ENCODE data around the gene SYK. TPM values are rescaled to one million over a fixed set of nuclear protein-coding genes. Genes with fewer than 3 reads are reported as not detected.

Gene SYK
- total RNA-seq, 1 donor from 2014 or later: 7.4 TPM

DNA sequence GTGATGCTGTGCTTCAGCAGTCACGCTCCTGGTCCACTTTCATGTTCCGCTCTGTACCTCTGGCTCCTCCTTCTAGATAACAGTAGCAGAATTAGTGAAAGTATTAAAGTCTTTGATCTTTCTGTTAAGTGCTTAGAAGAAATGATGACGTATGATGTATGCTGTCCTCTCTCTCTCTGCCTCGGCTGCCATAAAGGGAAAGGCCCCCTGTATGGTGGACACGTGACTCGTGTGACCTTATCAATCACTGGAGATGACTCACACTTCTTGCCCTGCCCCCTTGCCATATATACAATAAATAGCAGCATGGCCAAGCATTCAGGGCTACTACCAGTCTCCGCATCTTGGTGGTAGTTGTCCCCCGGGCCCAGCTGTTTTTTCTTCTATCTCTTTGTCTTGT lies 100.3 kb downstream of the SYK start:
- Mint-ChIP-seq H3K36me3 (ENCODE audit: insufficient read depth) (peaks cover 1% of the 10 kb centered on the region), H3K4me3 (ENCODE audit: low read depth) (no peak overlapping the region), H3K27ac (no peak overlapping the region), H3K27me3 (peaks cover 3% of the 10 kb centered on the region), H3K4me1 (ENCODE audit: low read depth) (no peaks in the 10 kb centered on the region), H3K9me3 (ENCODE audit: low read depth) (peaks cover 12% of the 10 kb centered on the region)
- no peak for DNase-seq (ENCODE audit: low spot score, unreplicated experiment)
- TF ChIP-seq, protein P1, sequence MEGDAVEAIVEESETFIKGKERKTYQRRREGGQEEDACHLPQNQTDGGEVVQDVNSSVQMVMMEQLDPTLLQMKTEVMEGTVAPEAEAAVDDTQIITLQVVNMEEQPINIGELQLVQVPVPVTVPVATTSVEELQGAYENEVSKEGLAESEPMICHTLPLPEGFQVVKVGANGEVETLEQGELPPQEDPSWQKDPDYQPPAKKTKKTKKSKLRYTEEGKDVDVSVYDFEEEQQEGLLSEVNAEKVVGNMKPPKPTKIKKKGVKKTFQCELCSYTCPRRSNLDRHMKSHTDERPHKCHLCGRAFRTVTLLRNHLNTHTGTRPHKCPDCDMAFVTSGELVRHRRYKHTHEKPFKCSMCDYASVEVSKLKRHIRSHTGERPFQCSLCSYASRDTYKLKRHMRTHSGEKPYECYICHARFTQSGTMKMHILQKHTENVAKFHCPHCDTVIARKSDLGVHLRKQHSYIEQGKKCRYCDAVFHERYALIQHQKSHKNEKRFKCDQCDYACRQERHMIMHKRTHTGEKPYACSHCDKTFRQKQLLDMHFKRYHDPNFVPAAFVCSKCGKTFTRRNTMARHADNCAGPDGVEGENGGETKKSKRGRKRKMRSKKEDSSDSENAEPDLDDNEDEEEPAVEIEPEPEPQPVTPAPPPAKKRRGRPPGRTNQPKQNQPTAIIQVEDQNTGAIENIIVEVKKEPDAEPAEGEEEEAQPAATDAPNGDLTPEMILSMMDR (IDR thresholded peaks at IDR 0.05; ENCODE audit: unreplicated experiment): no peak

DNA sequence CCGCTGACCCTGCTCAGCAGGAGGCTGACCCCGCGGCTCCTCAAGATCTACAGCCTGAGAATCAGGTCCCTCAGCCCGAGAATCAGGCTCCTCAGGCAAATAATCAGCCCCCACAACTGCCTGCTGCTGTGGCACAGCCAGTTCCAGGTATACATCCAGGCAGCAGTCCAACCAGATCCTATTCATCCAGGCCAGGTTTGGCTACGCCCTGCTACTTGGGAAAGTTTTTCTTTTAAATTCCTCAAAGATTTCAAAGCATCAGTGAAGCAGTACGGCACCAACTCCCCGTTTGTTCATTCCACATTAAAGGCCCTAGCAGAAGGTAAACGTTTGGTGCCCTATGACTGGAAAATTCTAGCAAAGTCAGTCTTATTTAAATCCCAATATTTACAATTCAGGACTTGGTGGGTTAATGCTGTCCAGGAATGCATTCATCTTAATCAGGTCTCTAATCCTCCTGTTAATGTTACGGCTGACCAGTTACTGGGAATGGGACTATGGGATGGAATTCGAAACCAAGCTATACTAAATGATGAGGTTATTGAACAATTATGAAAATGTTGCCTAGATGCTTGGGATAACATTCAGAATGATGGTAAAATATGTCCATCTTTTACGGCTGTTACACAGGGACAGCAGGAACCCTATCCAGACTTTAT lies 102.3 kb downstream of the SYK start:
- peaks cover 1% of the 10 kb centered on the region for H3K36me3 Mint-ChIP-seq (ENCODE audit: insufficient read depth)
- no peak overlapping the region for H3K4me3 Mint-ChIP-seq (ENCODE audit: low read depth)
- peaks cover 12% of the 10 kb centered on the region for H3K9me3 Mint-ChIP-seq (ENCODE audit: low read depth)
- TF ChIP-seq, protein P1 (IDR thresholded peaks at IDR 0.05; ENCODE audit: unreplicated experiment): no peak
- no peak overlapping the region for H3K27ac Mint-ChIP-seq
- no peaks in the 10 kb centered on the region for H3K27me3 Mint-ChIP-seq
- no peaks in the 10 kb centered on the region for H3K4me1 Mint-ChIP-seq (ENCODE audit: low read depth)
- no peak for DNase-seq (ENCODE audit: low spot score, unreplicated experiment)

DNA sequence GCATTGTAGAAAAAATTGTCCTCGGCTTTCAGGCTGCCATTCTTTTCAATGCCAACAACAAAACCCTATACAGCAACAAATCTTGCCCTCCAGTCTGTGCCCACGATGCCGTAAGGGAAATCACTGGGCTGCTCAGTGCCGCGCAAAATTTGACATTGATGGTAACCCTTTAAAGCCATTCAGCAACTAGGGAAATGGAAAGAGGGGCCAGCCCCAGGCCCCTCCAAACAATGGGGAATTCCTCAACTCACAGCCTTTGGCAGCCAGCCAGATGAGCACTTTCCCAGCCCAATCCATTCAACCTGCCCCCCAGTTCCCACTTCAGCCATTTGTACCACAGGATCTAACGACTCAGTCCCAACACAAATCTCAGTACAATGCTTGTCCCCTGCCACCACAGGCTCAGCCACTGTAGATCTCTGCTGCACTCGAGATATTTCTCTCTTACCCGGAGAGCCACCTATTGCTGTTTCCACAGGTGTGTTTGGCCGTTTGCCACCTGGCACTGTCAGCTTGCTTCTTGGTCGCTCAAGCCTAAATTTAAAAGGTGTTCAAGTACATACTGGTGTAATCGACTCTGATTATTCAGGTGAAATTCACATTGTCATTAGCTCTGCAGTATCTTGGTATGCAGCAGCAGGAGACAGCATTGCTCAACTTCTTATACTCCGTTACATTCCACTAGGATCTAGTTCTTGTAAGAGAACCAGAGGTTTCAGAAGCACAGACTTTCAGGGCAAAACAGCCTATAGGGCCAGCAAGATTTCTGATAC lies 103.3 kb downstream of the SYK start:
- Mint-ChIP-seq H3K36me3 (ENCODE audit: insufficient read depth) (peaks cover 1% of the 10 kb centered on the region), H3K4me3 (ENCODE audit: low read depth) (no peak overlapping the region), H3K27ac (no peak overlapping the region), H3K9me3 (ENCODE audit: low read depth) (peaks cover 12% of the 10 kb centered on the region), H3K27me3 (no peaks in the 10 kb centered on the region), H3K4me1 (ENCODE audit: low read depth) (no peaks in the 10 kb centered on the region)
- DNase-seq (ENCODE audit: low spot score, unreplicated experiment): no peak
- TF ChIP-seq, protein P1 (IDR thresholded peaks at IDR 0.05; ENCODE audit: unreplicated experiment): no peak

DNA sequence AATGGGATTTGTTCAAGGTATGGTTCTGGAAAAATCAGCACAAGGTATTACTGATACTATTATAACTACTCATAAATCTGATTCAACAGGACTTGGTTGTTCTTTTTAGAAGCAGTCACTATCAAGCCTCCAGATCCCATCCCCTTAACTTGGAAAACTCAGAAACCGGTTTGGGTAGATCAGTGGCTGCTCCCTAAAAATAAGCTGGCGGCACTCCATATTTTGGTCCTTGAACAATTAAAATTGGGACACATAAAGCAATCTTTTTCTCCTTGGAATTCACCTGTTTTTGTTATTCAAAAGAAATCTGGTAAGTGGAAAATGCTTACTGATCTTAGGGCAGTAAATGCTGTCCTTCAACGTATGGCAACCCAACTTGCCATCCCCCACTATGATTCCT lies 104.2 kb downstream of the SYK start:
- peaks cover 3% of the 10 kb centered on the region for H3K27me3 Mint-ChIP-seq
- peaks cover 12% of the 10 kb centered on the region for H3K9me3 Mint-ChIP-seq (ENCODE audit: low read depth)
- H3K4me1 Mint-ChIP-seq (ENCODE audit: low read depth): no peaks in the 10 kb centered on the region
- no peak for DNase-seq (ENCODE audit: low spot score, unreplicated experiment)
- H3K36me3 Mint-ChIP-seq (ENCODE audit: insufficient read depth): peaks cover 1% of the 10 kb centered on the region
- H3K4me3 Mint-ChIP-seq (ENCODE audit: low read depth): no peak overlapping the region
- H3K27ac Mint-ChIP-seq: no peak overlapping the region
- TF ChIP-seq, protein P1 (IDR thresholded peaks at IDR 0.05; ENCODE audit: unreplicated experiment): no peak

DNA sequence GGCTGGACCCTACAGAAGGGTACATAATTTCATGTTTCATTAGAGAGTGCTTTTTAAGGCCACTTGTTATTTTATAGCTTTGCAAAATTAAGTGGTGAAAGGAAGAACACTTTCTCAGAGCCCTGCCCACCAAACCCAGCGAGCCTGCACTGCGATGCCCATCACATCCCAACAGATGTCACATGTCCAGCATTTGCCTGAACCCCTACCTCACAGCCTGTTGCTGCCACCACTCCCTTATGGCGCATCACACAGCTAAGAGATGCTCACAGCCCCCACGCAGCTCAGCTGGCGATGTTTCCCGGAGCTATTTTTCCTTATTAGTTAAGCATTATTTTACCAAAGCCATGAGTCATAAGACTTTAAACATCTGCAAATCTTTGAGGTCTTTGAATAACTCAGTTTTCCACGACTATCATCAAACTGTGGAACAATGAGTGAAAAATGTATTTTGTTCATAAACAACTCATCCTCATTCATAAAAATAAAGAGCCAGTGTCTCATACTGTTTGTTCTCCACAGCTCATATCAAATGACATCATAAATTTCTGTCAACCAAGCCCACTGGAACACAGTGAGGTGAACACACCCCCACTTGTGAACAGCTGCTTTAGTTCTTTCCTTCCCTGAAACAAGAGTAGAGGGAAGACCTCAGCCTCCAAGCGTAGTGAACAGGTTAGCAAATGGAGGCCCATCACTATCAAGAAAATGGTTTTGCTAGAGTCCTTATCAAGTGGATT lies 104.9 kb downstream of the SYK start:
- Mint-ChIP-seq H3K4me1 (ENCODE audit: low read depth) (no peaks in the 10 kb centered on the region), H3K36me3 (ENCODE audit: insufficient read depth) (peaks cover 1% of the 10 kb centered on the region), H3K27ac (no peak overlapping the region), H3K27me3 (peaks cover 3% of the 10 kb centered on the region), H3K9me3 (ENCODE audit: low read depth) (peaks cover 12% of the 10 kb centered on the region), H3K4me3 (ENCODE audit: low read depth) (no peak overlapping the region)
- DNase-seq (ENCODE audit: low spot score, unreplicated experiment): no peak
- TF ChIP-seq, protein P1 (IDR thresholded peaks at IDR 0.05; ENCODE audit: unreplicated experiment): no peak

All from progenitor cell of endocrine pancreas (in vitro differentiated cells).